Measurements from ENCODE around the gene RHOG.

DNA sequence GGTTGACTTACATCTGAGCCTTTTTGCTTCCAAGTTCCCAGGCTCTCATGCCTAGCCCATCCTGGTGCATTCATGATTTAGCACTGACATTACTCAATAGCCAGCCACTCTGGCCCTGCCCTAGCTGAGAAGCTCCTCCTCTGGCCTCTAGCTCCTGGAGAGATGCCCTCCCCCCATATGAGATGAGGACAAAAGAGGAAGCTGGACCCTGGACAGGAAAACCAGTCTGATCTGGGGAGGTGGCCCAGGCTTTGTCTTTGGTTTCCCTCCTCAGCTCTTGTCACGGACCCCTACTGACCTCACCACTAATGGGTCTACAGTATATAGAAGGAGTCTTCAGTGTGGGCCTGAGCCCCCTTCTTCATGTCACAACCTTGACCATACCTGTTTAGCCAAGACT, 3.0 kb downstream of the RHOG start:
- TF ChIP-seq, protein P1, sequence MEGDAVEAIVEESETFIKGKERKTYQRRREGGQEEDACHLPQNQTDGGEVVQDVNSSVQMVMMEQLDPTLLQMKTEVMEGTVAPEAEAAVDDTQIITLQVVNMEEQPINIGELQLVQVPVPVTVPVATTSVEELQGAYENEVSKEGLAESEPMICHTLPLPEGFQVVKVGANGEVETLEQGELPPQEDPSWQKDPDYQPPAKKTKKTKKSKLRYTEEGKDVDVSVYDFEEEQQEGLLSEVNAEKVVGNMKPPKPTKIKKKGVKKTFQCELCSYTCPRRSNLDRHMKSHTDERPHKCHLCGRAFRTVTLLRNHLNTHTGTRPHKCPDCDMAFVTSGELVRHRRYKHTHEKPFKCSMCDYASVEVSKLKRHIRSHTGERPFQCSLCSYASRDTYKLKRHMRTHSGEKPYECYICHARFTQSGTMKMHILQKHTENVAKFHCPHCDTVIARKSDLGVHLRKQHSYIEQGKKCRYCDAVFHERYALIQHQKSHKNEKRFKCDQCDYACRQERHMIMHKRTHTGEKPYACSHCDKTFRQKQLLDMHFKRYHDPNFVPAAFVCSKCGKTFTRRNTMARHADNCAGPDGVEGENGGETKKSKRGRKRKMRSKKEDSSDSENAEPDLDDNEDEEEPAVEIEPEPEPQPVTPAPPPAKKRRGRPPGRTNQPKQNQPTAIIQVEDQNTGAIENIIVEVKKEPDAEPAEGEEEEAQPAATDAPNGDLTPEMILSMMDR (IDR thresholded peaks at IDR 0.05; ENCODE audit: poor library complexity, severe bottlenecking), result no peak
- TF ChIP-seq, protein P2, sequence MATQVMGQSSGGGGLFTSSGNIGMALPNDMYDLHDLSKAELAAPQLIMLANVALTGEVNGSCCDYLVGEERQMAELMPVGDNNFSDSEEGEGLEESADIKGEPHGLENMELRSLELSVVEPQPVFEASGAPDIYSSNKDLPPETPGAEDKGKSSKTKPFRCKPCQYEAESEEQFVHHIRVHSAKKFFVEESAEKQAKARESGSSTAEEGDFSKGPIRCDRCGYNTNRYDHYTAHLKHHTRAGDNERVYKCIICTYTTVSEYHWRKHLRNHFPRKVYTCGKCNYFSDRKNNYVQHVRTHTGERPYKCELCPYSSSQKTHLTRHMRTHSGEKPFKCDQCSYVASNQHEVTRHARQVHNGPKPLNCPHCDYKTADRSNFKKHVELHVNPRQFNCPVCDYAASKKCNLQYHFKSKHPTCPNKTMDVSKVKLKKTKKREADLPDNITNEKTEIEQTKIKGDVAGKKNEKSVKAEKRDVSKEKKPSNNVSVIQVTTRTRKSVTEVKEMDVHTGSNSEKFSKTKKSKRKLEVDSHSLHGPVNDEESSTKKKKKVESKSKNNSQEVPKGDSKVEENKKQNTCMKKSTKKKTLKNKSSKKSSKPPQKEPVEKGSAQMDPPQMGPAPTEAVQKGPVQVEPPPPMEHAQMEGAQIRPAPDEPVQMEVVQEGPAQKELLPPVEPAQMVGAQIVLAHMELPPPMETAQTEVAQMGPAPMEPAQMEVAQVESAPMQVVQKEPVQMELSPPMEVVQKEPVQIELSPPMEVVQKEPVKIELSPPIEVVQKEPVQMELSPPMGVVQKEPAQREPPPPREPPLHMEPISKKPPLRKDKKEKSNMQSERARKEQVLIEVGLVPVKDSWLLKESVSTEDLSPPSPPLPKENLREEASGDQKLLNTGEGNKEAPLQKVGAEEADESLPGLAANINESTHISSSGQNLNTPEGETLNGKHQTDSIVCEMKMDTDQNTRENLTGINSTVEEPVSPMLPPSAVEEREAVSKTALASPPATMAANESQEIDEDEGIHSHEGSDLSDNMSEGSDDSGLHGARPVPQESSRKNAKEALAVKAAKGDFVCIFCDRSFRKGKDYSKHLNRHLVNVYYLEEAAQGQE (IDR thresholded peaks at IDR 0.05; ENCODE audit: borderline replicate concordance), result no peak
